Cerebellar nuclear complex (tissue), 1 donor: Measurements from ENCODE around the gene PTP4A2.

Experiments used
- DNase-seq, 2 experiments: peaks; one replicate each; lab custom pipeline; 2025; lab: John Stamatoyannopoulos, UW

PTP4A2 gene

GRCh38 chr1:31860581-31860980 lies 77.6 kb downstream of the PTP4A2 start:
- DNase-seq = no peak

- DNase-seq = no peak
Observed at GRCh38 chr1:31859719-31860118, 78.4 kb downstream of the PTP4A2 start.

GRCh38 chr1:31859044-31859443 lies 79.1 kb downstream of the PTP4A2 start:
- DNase-seq = no peak

GRCh38 chr1:31857863-31858262 lies 80.3 kb downstream of the PTP4A2 start:
- no peak for DNase-seq
